ENCODE measurements around the gene SSH2.
"Not testable (repeated sequence)": the region's sequence is repeated elsewhere in the genome, so short reads cannot be mapped to it uniquely, and the experiment has no call there.

SSH2 gene

GRCh38 chr17:29728490-29728889 lies 201.5 kb downstream of the SSH2 start:
- Histone ChIP-seq H3K36me3 (ENCODE audit: insufficient read depth, low read length) (no peaks in the 10 kb centered on the region), H3K9ac (ENCODE audit: low read depth, low read length) (no peak overlapping the region), H3K9me3 (ENCODE audit: insufficient read depth, low read depth, low read length) (no peaks in the 10 kb centered on the region; the same call in 1 of the 2 replicates), H3K27me3 (ENCODE audit: insufficient read depth, low read length) (no peaks in the 10 kb centered on the region), H3K27ac (ENCODE audit: low read depth, low read length) (no peak overlapping the region), H3K4me1 (ENCODE audit: insufficient read depth, low read length) (peaks cover 12% of the 10 kb centered on the region; the same call in 1 of the 2 replicates), H3K4me3 (ENCODE audit: low read length) (no peak overlapping the region)
- WGBS = 99% methylated on average over 3 of the region's 3 CpGs

GRCh38 chr17:29726715-29727252 lies 203.2 kb downstream of the SSH2 start:
- Histone ChIP-seq H3K36me3 (ENCODE audit: insufficient read depth, low read length) (no peaks in the 10 kb centered on the region), H3K9me3 (ENCODE audit: insufficient read depth, low read depth, low read length) (no peaks in the 10 kb centered on the region; the same call in 1 of the 2 replicates), H3K27me3 (ENCODE audit: insufficient read depth, low read length) (no peaks in the 10 kb centered on the region), H3K4me3 (ENCODE audit: low read length) (no peak overlapping the region), H3K27ac (ENCODE audit: low read depth, low read length) (peak overlapping the region; percentile 48; the same call in 1 of the 2 replicates), H3K9ac (ENCODE audit: low read depth, low read length) (no peak overlapping the region), H3K4me1 (ENCODE audit: insufficient read depth, low read length) (peaks cover 20% of the 10 kb centered on the region; the same call in 1 of the 2 replicates)
- 45% methylated on average over 2 of the region's 2 CpGs for WGBS

- WGBS = 93% methylated on average over 1 of the region's 1 CpG
Measured at GRCh38 chr17:29725408-29725807, 204.6 kb downstream of the SSH2 start.

GRCh38 chr17:29723278-29724047 lies 206.6 kb downstream of the SSH2 start:
- 97% methylated on average over 2 of the region's 2 CpGs for WGBS
- Histone ChIP-seq H3K4me1 (ENCODE audit: insufficient read depth, low read length) (peaks cover 36% of the 10 kb centered on the region), H3K9me3 (ENCODE audit: insufficient read depth, low read depth, low read length) (no peaks in the 10 kb centered on the region; the same call in 1 of the 2 replicates), H3K9ac (ENCODE audit: low read depth, low read length) (no peak overlapping the region), H3K27me3 (ENCODE audit: insufficient read depth, low read length) (no peaks in the 10 kb centered on the region), H3K27ac (ENCODE audit: low read depth, low read length) (no peak overlapping the region), H3K36me3 (ENCODE audit: insufficient read depth, low read length) (no peaks in the 10 kb centered on the region), H3K4me3 (ENCODE audit: low read length) (no peak overlapping the region)

More at GRCh38 chr17:29725408-29725807, 204.6 kb downstream of the SSH2 start:
- H3K27me3 ChIP-seq (ENCODE audit: insufficient read depth, low read length); H3K9me3 ChIP-seq (ENCODE audit: insufficient read depth, low read depth, low read length); H3K36me3 ChIP-seq (ENCODE audit: insufficient read depth, low read length); H3K4me3 ChIP-seq (ENCODE audit: low read length); H3K27ac ChIP-seq (ENCODE audit: low read depth, low read length); H3K9ac ChIP-seq (ENCODE audit: low read depth, low read length): not testable (repeated sequence)
- H3K4me1 ChIP-seq (ENCODE audit: insufficient read depth, low read length) = peaks cover 30% of the 10 kb centered on the region; the same call in 1 of the 2 replicates

- WGBS = 88% methylated on average over 9 of the region's 9 CpGs
Measured at GRCh38 chr17:29722411-29723198, 207.4 kb downstream of the SSH2 start.

GRCh38 chr17:29720551-29720950 lies 209.5 kb downstream of the SSH2 start:
- H3K27ac ChIP-seq (ENCODE audit: low read depth, low read length) = no peak overlapping the region
- peaks cover 37% of the 10 kb centered on the region for H3K4me1 ChIP-seq (ENCODE audit: insufficient read depth, low read length)
- H3K4me3 ChIP-seq (ENCODE audit: low read length) = no peak overlapping the region
- H3K9me3 ChIP-seq (ENCODE audit: insufficient read depth, low read depth, low read length) = no peaks in the 10 kb centered on the region
- 79% methylated on average over 3 of the region's 3 CpGs for WGBS
- no peaks in the 10 kb centered on the region for H3K27me3 ChIP-seq (ENCODE audit: insufficient read depth, low read length)
- no peaks in the 10 kb centered on the region for H3K36me3 ChIP-seq (ENCODE audit: insufficient read depth, low read length)
- no peak overlapping the region for H3K9ac ChIP-seq (ENCODE audit: low read depth, low read length)

More at GRCh38 chr17:29722411-29723198, 207.4 kb downstream of the SSH2 start:
- Histone ChIP-seq H3K4me1 (ENCODE audit: insufficient read depth, low read length) (peaks cover 44% of the 10 kb centered on the region), H3K36me3 (ENCODE audit: insufficient read depth, low read length) (no peaks in the 10 kb centered on the region), H3K4me3 (ENCODE audit: low read length) (no peak overlapping the region), H3K27me3 (ENCODE audit: insufficient read depth, low read length) (no peaks in the 10 kb centered on the region), H3K27ac (ENCODE audit: low read depth, low read length) (no peak overlapping the region), H3K9me3 (ENCODE audit: insufficient read depth, low read depth, low read length) (no peaks in the 10 kb centered on the region), H3K9ac (ENCODE audit: low read depth, low read length) (no peak overlapping the region)

- H3K9ac ChIP-seq (ENCODE audit: low read depth, low read length) = no peak overlapping the region
- no peak overlapping the region for H3K27ac ChIP-seq (ENCODE audit: low read depth, low read length)
- no peaks in the 10 kb centered on the region for H3K36me3 ChIP-seq (ENCODE audit: insufficient read depth, low read length)
- 95% methylated on average over 2 of the region's 2 CpGs for WGBS
- H3K27me3 ChIP-seq (ENCODE audit: insufficient read depth, low read length) = no peaks in the 10 kb centered on the region
- peaks cover 37% of the 10 kb centered on the region for H3K4me1 ChIP-seq (ENCODE audit: insufficient read depth, low read length)
- H3K9me3 ChIP-seq (ENCODE audit: insufficient read depth, low read depth, low read length) = no peaks in the 10 kb centered on the region
- no peak overlapping the region for H3K4me3 ChIP-seq (ENCODE audit: low read length)
Measured at GRCh38 chr17:29719469-29719868, 210.6 kb downstream of the SSH2 start.

GRCh38 chr17:29718446-29719039 lies 211.5 kb downstream of the SSH2 start:
- WGBS = 56% methylated on average over 8 of the region's 8 CpGs

GRCh38 chr17:29717817-29718216 lies 212.2 kb downstream of the SSH2 start:
- no peak overlapping the region for H3K27ac ChIP-seq (ENCODE audit: low read depth, low read length)
- no peaks in the 10 kb centered on the region for H3K9me3 ChIP-seq (ENCODE audit: insufficient read depth, low read depth, low read length)
- no peaks in the 10 kb centered on the region for H3K27me3 ChIP-seq (ENCODE audit: insufficient read depth, low read length)
- no peak overlapping the region for H3K9ac ChIP-seq (ENCODE audit: low read depth, low read length)
- H3K36me3 ChIP-seq (ENCODE audit: insufficient read depth, low read length) = no peaks in the 10 kb centered on the region
- H3K4me1 ChIP-seq (ENCODE audit: insufficient read depth, low read length) = peaks cover 34% of the 10 kb centered on the region
- no peak overlapping the region for H3K4me3 ChIP-seq (ENCODE audit: low read length)

More at GRCh38 chr17:29718446-29719039, 211.5 kb downstream of the SSH2 start:
- Histone ChIP-seq H3K27me3 (ENCODE audit: insufficient read depth, low read length) (no peaks in the 10 kb centered on the region), H3K27ac (ENCODE audit: low read depth, low read length) (no peak overlapping the region), H3K4me1 (ENCODE audit: insufficient read depth, low read length) (peaks cover 37% of the 10 kb centered on the region), H3K9ac (ENCODE audit: low read depth, low read length) (no peak overlapping the region), H3K36me3 (ENCODE audit: insufficient read depth, low read length) (no peaks in the 10 kb centered on the region), H3K4me3 (ENCODE audit: low read length) (no peak overlapping the region), H3K9me3 (ENCODE audit: insufficient read depth, low read depth, low read length) (no peaks in the 10 kb centered on the region)

- no peaks in the 10 kb centered on the region for H3K36me3 ChIP-seq (ENCODE audit: insufficient read depth, low read length)
- peaks cover 36% of the 10 kb centered on the region for H3K4me1 ChIP-seq (ENCODE audit: insufficient read depth, low read length)
- WGBS = 99% methylated on average over 3 of the region's 4 CpGs
Measured at GRCh38 chr17:29716566-29716965, 213.5 kb downstream of the SSH2 start.

GRCh38 chr17:29715680-29716079 lies 214.3 kb downstream of the SSH2 start:
- WGBS = 93% methylated on average over 2 of the region's 2 CpGs
- no peak overlapping the region for H3K27ac ChIP-seq (ENCODE audit: low read depth, low read length)

More at GRCh38 chr17:29716566-29716965, 213.5 kb downstream of the SSH2 start:
- Histone ChIP-seq H3K4me3 (ENCODE audit: low read length) (no peak overlapping the region), H3K9me3 (ENCODE audit: insufficient read depth, low read depth, low read length) (no peaks in the 10 kb centered on the region), H3K9ac (ENCODE audit: low read depth, low read length) (no peak overlapping the region), H3K27ac (ENCODE audit: low read depth, low read length) (no peak overlapping the region), H3K27me3 (ENCODE audit: insufficient read depth, low read length) (no peaks in the 10 kb centered on the region)

More at GRCh38 chr17:29715680-29716079, 214.3 kb downstream of the SSH2 start:
- Histone ChIP-seq H3K27me3 (ENCODE audit: insufficient read depth, low read length) (no peaks in the 10 kb centered on the region), H3K4me3 (ENCODE audit: low read length) (no peak overlapping the region), H3K36me3 (ENCODE audit: insufficient read depth, low read length) (no peaks in the 10 kb centered on the region), H3K4me1 (ENCODE audit: insufficient read depth, low read length) (peaks cover 30% of the 10 kb centered on the region), H3K9ac (ENCODE audit: low read depth, low read length) (no peak overlapping the region), H3K9me3 (ENCODE audit: insufficient read depth, low read depth, low read length) (no peaks in the 10 kb centered on the region)
